ENCODE measurements around the gene PIP4K2C.
A peak's percentile ranks its signal among the peaks of the same experiment; 100 is the strongest.

Gene PIP4K2C

DNA sequence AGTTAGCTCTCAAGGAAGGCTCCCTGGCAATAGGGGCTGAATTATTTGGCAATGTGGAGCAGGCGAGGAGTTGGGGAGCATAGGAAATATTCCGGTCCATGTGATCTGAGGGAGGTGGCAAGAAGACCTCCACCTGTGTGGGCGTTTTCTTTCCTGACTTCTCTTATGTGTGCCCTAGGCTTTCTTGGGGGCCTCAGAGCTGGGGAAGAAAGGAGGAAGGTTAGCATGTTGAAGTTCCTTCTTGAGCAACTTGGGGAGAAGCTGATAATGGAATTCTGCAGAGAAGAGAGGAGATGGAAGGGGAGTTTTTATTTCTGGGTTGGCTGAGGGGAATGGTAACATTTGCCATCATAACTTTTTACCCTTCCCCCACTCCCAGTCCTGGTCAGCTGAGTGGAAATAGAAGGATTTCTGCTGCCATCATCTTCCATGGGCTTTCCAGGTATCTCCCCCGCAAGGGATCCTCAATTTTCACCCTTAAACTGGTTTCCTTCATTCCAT, 14.9 kb downstream of the PIP4K2C start:
- Histone ChIP-seq H3K4me3 (no peak overlapping the region), H3K27ac (peak overlapping the region in 1 of 21 experiments; percentile 89)

GRCh38 chr12:57606399-57606798, 15.4 kb downstream of the PIP4K2C start:
- Histone ChIP-seq H3K4me3 (no peak overlapping the region), H3K27ac (no peak overlapping the region)

- H3K4me3 ChIP-seq = no peak overlapping the region
- no peak overlapping the region for H3K27ac ChIP-seq
Measured at GRCh38 chr12:57606821-57607220, 15.8 kb downstream of the PIP4K2C start.

GRCh38 chr12:57607958-57608663, 17.1 kb downstream of the PIP4K2C start:
- H3K4me3 ChIP-seq = no peak overlapping the region
- H3K27ac ChIP-seq = no peak overlapping the region

DNA sequence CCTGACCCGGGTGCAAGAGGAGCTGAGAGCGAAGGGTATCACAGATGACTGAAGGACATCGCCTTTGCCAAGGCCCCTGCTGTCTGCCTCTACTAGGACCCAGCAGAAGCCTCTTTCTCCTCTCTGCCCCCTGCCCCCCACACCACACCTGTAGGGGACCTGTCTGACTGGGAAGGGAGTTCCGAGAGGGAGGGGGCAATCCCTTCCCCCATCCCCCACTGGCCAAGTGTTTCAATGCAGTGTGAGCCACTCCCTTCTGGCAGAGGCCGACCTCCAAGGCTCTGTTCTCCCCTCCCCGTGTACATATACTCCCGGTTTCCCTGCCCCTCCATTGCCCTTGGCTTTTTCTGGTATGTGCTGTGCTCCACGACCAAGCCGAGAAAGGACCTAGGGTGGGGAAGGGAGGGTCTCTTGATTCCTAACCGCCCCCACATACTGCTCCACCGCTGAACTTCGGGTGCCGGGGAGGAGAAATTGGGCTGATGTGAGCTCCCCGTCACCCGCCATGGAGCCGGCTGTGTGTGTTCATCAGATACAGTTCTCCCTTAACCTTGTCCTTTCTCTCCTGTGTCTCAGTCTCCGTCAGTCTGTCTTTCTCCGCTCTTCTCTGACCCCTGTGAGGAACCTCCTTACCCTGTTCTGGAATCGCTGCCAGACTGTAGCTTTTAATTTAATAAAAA, 18.2 kb downstream of the PIP4K2C start:
- H3K4me3 ChIP-seq = no peak overlapping the region
- peak overlapping the region in 9 of 21 experiments; percentile 1 to 77 (median 49) for H3K27ac ChIP-seq

- H3K4me3 ChIP-seq = peak overlapping the region in 6 of 7 experiments; percentile 31 to 64 (median 54)
Measured at GRCh38 chr12:57609781-57610553, 19.0 kb downstream of the PIP4K2C start.

GRCh38 chr12:57610554-57611107, 19.6 kb downstream of the PIP4K2C start:
- Histone ChIP-seq H3K4me3 (peak overlapping the region; percentile 31 to 64 (median 52)), H3K27ac (peak overlapping the region in 19 of 21 experiments; percentile 31 to 88 (median 79))

More at GRCh38 chr12:57609781-57610553, 19.0 kb downstream of the PIP4K2C start:
- peak overlapping the region in 18 of 21 experiments; percentile 13 to 88 (median 65) for H3K27ac ChIP-seq

- H3K27ac ChIP-seq = peak within 1 kb of the TSS in 20 of 21 experiments; percentile 31 to 88 (median 78)
- H3K4me3 ChIP-seq = peak within 1 kb of the TSS; percentile 31 to 64 (median 52)
Measured at GRCh38 chr12:57611108-57611826, 20.3 kb downstream of the PIP4K2C start, which contains the start of gene ARHGEF25. ARHGEF25 (plus strand) TSS chr12:57611435; CDS start chr12:57611895, 460 bp downstream.

- H3K4me3 ChIP-seq = peak overlapping the region; percentile 31 to 64 (median 52)
- H3K27ac ChIP-seq = peak overlapping the region in 20 of 21 experiments; percentile 31 to 88 (median 78)
Measured at GRCh38 chr12:57611827-57612710, 21.1 kb downstream of the PIP4K2C start.

DNA sequence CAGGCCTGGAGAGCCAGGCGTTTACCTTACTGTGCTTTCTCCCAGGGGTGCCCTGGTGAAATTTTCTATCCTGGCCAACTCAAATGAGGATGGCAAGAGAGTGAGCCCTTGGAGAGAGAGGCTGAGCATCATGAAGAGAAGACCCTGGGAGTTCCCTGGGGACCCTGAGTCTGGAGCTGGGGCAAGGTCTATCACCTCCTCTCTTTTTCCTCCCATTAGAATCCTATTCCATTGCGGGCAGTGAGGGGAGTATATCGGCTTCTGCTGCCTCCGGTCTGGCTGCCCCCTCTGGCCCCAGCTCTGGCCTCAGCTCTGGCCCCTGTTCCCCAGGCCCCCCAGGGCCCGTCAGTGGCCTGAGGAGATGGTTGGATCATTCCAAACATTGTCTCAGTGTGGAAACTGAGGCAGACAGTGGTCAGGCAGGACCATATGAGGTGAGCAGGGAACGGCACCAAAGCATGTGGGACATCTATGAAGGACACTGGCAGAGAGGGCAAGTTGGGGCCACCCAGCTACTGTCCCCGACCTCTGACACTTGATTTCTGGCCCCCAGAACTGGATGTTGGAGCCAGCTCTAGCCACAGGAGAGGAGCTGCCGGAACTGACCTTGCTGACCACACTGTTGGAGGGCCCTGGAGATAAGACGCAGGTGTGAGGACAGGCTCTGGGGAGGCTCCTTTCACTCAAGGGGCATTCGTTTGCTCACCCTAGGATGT, 21.9 kb downstream of the PIP4K2C start:
- no peak overlapping the region for H3K4me3 ChIP-seq
- no peak overlapping the region for H3K27ac ChIP-seq

DNA sequence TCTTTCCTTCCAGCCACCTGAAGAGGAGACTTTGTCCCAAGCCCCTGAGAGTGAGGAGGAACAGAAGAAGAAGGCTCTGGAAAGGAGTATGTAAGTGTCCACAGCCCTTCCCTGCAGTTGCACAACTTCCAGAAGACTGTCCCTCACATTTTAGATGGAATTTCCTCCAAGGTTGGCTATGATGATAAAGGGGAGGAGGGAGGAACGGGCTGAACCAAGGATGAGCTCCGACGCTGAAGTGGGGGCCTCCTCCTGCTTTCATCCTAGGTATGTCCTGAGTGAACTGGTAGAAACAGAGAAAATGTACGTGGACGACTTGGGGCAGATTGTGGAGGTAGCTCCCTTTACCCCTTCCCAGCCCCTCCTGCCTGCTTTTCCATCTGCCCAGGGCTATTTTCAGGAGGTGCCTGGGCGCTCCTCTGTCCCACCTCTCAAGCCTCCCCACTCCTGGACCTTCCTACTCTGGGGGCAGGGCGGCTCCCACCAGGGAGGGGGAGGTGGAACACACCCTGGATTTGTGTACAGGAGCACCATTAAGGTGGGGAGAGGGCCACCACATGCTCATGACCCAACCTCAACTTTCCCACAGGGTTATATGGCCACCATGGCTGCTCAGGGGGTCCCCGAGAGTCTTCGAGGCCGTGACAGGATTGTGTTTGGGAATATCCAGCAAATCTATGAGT, 22.6 kb downstream of the PIP4K2C start:
- Histone ChIP-seq H3K4me3 (no peak overlapping the region), H3K27ac (no peak overlapping the region)

- H3K4me3 ChIP-seq = no peak overlapping the region
- H3K27ac ChIP-seq = no peak overlapping the region
Measured at GRCh38 chr12:57614178-57614947, 23.4 kb downstream of the PIP4K2C start.

DNA sequence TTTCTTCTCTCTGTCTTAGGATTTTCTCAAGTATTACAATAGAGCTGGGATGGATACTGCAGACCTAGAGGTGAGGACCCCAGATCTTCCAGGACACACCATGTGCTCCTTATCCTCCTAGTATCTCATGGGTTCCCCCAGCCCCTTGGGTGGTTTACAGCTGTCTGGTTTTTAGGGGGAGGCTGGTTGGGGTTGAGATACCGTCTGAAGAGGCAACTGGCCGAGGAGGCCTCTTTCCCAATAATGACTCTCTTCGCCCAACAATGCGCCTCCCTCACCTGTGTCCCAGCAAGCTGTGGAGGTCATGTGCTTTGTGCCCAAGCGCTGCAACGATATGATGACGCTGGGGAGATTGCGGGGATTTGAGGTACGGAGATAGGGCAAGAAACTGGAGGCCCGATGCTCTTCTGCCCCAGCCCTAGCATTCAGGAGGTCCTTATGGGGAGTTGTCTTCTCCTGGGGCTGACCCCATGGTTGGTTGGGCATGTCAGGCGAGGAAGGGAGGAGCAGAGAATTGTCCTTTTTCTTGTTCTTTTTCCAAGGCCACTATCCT, 24.0 kb downstream of the PIP4K2C start:
- no peak overlapping the region for H3K27ac ChIP-seq
- no peak overlapping the region for H3K4me3 ChIP-seq

DNA sequence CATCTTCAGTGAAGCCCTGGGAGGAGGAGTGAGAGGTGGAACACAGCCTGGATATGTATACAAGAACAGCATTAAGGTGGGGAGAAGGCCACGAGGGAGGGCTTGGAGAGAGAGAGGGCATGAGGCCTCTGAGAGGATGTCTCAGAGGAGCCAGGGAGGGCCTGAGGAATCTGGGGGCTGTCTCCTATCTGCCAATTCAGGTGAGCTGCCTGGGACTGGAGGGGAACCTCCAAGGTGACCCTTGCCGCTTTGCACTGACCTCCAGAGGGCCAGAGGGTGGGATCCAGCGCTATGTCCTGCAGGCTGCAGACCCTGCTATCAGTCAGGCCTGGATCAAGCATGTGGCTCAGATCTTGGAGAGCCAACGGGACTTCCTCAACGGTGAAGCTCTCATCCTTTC, 24.6 kb downstream of the PIP4K2C start:
- Histone ChIP-seq H3K4me3 (no peak overlapping the region), H3K27ac (no peak overlapping the region)

DNA sequence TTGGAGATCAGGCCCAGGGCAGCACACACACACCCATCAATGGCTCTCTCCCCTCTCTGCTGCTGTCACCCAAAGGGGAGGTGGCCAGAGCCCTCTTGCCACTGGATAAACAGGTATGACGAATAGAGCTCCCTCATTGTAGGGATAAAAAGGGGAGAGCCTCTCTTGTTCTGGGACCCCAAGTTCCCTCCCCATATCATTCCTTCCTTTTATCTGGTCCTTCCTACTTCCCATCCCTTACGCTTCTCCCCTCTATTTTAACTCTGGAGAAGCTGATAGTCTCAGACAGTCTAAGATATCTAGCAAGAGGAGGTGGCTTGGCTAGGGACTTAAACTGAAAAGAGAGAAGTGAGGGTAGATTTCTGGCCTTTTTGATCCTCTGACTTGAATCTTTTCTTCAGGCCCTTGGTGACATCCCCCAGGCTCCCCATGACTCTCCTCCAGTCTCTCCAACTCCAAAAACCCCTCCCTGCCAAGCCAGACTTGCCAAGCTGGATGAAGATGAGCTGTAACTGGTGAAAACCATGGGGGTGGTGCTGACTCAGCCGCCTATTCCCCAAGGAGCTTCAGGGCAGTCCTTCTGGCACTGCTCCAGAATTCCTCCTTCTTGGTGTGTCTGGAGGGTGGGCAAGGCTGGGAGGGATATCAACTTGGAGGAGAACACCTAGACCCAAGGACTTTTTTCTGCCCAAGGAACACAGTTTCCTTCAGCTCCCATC, 25.6 kb downstream of the PIP4K2C start:
- Histone ChIP-seq H3K27ac (peak overlapping the region in 1 of 21 experiments; percentile 60), H3K4me3 (no peak overlapping the region)

All from skin epidermis (tissue), 12 donors.